Right lobe of liver (tissue), 4 donors: ENCODE results near the gene BCR.

Experiments used
- CTCF ChIP-seq, 4 donors: fragments of 200-600 bp in 3 of 4; fragments of 450-650 bp in 1 of 4; IDR thresholded peaks; one replicate each; pipeline versions ENCODE4 v1.5.1 to v1.8.0; 2016 to 2022; ENCODE audit warnings: antibody characterized with exemption in 4 of 4, mild to moderate bottlenecking in 2 of 4
- POLR2A ChIP-seq: fragments of 450-650 bp; IDR thresholded peaks from one replicate; pipeline ENCODE4 v1.6.1; 2017; ENCODE audit warnings: antibody characterized with exemption, mild to moderate bottlenecking
- donor health status: DM: no; HTN: no; CAD: no.
- donor health status: DM: no; HTN: no; CAD: no.
- donor health status: DM: no; HTN: yes; CAD: no.

- TF ChIP-seq POLR2A = no peak
- no peak for TF ChIP-seq CTCF (IDR thresholded peaks at IDR 0.05)
Observed at GRCh38 chr22:23274891-23275694, 94.8 kb downstream of the BCR start.
